ENCODE data around the gene THSD4.

The THSD4 gene

GRCh38 chr15:71780115-71780976 is 665.1 kb downstream of the THSD4 start:
- no peak for DNase-seq

- DNase-seq = no peak
These were observed 666.1 kb downstream of the THSD4 start for GRCh38 chr15:71781179-71781964.

- no peak for DNase-seq
These were observed 666.6 kb downstream of the THSD4 start for GRCh38 chr15:71781965-71782265.

- no peak for DNase-seq
These were observed 667.3 kb downstream of the THSD4 start for GRCh38 chr15:71782422-71783165.

- DNase-seq = no peak
These were observed 669.4 kb downstream of the THSD4 start for GRCh38 chr15:71784719-71785118.

GRCh38 chr15:71785996-71786395 is 670.7 kb downstream of the THSD4 start:
- no peak for DNase-seq

GRCh38 chr15:71786673-71787072 is 671.4 kb downstream of the THSD4 start:
- DNase-seq = no peak

- DNase-seq = no peak
These were observed 673.6 kb downstream of the THSD4 start for GRCh38 chr15:71788646-71789579.

GRCh38 chr15:71789616-71790015 is 674.3 kb downstream of the THSD4 start:
- DNase-seq = no peak

- no peak for DNase-seq
These were observed 674.8 kb downstream of the THSD4 start for GRCh38 chr15:71790081-71790480.

GRCh38 chr15:71791975-71792374 is 676.7 kb downstream of the THSD4 start:
- no peak for DNase-seq

- no peak for DNase-seq
These were observed 677.2 kb downstream of the THSD4 start for GRCh38 chr15:71792521-71792920.

GRCh38 chr15:71798641-71799040 is 683.4 kb downstream of the THSD4 start:
- DNase-seq = no peak

- no peak for DNase-seq
These were observed 684.9 kb downstream of the THSD4 start for GRCh38 chr15:71800190-71800589.

GRCh38 chr15:71800835-71801745 is 685.8 kb downstream of the THSD4 start:
- no peak for DNase-seq

GRCh38 chr15:71801935-71802655 is 686.8 kb downstream of the THSD4 start:
- DNase-seq = no peak

GRCh38 chr15:71802770-71803169 is 687.5 kb downstream of the THSD4 start:
- no peak for DNase-seq

GRCh38 chr15:71804226-71804625 is 689.0 kb downstream of the THSD4 start:
- DNase-seq = no peak

GRCh38 chr15:71804695-71805470 is 689.6 kb downstream of the THSD4 start:
- DNase-seq = no peak

Measured in T-helper 9 cell (primary cell).